WTC11 (cell line): ENCODE measurements around the gene ZNF507. TPM values are rescaled to one million over a fixed set of nuclear protein-coding genes. Genes with fewer than 3 reads are reported as not detected.
A peak's percentile ranks its signal among the peaks of the same experiment; 100 is the strongest.
"Not testable (repeated sequence)": the region's sequence is repeated elsewhere in the genome, so short reads cannot be mapped to it uniquely, and the experiment has no call there.

Experiments used
- ATAC-seq: fragments of 200-7000 bp; cut with Tn5 transposase; 2 replicates; pipeline ENCODE4 v1.10.0; 2021; ENCODE audit warnings: mild to moderate bottlenecking, moderate library complexity
- CTCF ChIA-PET: fragments of 300-600 bp; sonication (Branson Sonifier 250); formaldehyde crosslinking; loops from one replicate; lab custom pipeline; 2021; ENCODE audit warnings: antibody characterized with exemption; lab: Charles Lee
- POLR2A ChIA-PET: fragments of 350-600 bp; sonication (Branson Sonifier 250); formaldehyde crosslinking; loops from one replicate; lab custom pipeline; 2021; ENCODE audit warnings: antibody characterized with exemption; lab: Charles Lee
- DNase-seq: peaks from one replicate; pipeline ENCODE4 v3.0.0; 2021; ENCODE audit warnings: low spot score
- H3K27ac Mint-ChIP-seq: 2 replicates; pipeline ENCODE4 v1.8.0; 2021; ENCODE audit warnings: mixed read lengths
- H3K27me3 Mint-ChIP-seq: 2 replicates; pipeline ENCODE4 v1.8.0; 2021; ENCODE audit warnings: low read depth, mild to moderate bottlenecking, moderate library complexity, mixed read lengths
- H3K36me3 Mint-ChIP-seq: 2 replicates; pipeline ENCODE4 v1.8.0; 2021; ENCODE audit warnings: mixed read lengths
- H3K4me1 Mint-ChIP-seq: 2 replicates; pipeline ENCODE4 v1.8.0; 2022; ENCODE audit warnings: mixed read lengths
- H3K4me3 Mint-ChIP-seq: 2 replicates; pipeline ENCODE4 v1.8.0; 2021; ENCODE audit warnings: mild to moderate bottlenecking, moderate library complexity, mixed read lengths
- H3K9me3 Mint-ChIP-seq: 2 replicates; pipeline ENCODE4 v1.8.0; 2021; ENCODE audit warnings: mixed read lengths
- ATF3 ChIP-seq: sonication (generic); formaldehyde crosslinking; conservative IDR thresholded peaks from 2 replicates; pipeline ENCODE4 v1.8.1; 2022; ENCODE audit warnings: mild to moderate bottlenecking, missing genetic modification reagents
- CDX4 ChIP-seq: fragments of 250-450 bp; sonication (Bioruptor Pico); IDR thresholded peaks from 2 replicates; pipeline ENCODE4 v1.9.0; 2021; ENCODE audit warnings: moderate library complexity, mild to moderate bottlenecking, inconsistent platforms, borderline replicate concordance
- CTCF ChIP-seq: fragments of 200-600 bp; IDR thresholded peaks from 2 replicates; pipeline ENCODE4 v1.8.0; 2022; ENCODE audit warnings: antibody characterized with exemption
- EMX1 ChIP-seq: fragments of 250-450 bp; sonication (Bioruptor Pico); IDR thresholded peaks from 2 replicates; pipeline ENCODE4 v1.8.0; 2021; ENCODE audit warnings: mild to moderate bottlenecking
- ETV6 ChIP-seq: sonication (generic); formaldehyde crosslinking; IDR thresholded peaks from 2 replicates; pipeline ENCODE4 v1.8.1; 2022; ENCODE audit warnings: mild to moderate bottlenecking, missing genetic modification reagents
- GABPB1 ChIP-seq: sonication (generic); formaldehyde crosslinking; IDR thresholded peaks from 2 replicates; pipeline ENCODE4 v1.8.1; 2023; ENCODE audit warnings: mild to moderate bottlenecking, missing genetic modification reagents
- MLX ChIP-seq: sonication (generic); formaldehyde crosslinking; IDR thresholded peaks from 2 replicates; pipeline ENCODE4 v1.8.1; 2023; ENCODE audit warnings: mild to moderate bottlenecking, missing genetic modification reagents, moderate library complexity
- NFYB ChIP-seq: sonication (generic); formaldehyde crosslinking; conservative IDR thresholded peaks from 2 replicates; pipeline ENCODE4 v1.8.0; 2022; ENCODE audit warnings: low read depth, missing genetic modification reagents
- SMAD4 ChIP-seq: sonication (generic); formaldehyde crosslinking; IDR thresholded peaks from 2 replicates; pipeline ENCODE4 v1.8.0; 2022; ENCODE audit warnings: mild to moderate bottlenecking, missing genetic modification reagents
- SP1 ChIP-seq: sonication (generic); formaldehyde crosslinking; conservative IDR thresholded peaks from 2 replicates; pipeline ENCODE4 v1.8.1; 2022; ENCODE audit warnings: missing genetic modification reagents
- TEAD1 ChIP-seq: sonication (generic); formaldehyde crosslinking; IDR thresholded peaks from 2 replicates; pipeline ENCODE4 v1.8.0; 2022; ENCODE audit warnings: mild to moderate bottlenecking, missing genetic modification reagents
- ZNF317 ChIP-seq: sonication (generic); formaldehyde crosslinking; IDR thresholded peaks from 2 replicates; pipeline ENCODE4 v1.8.1; 2023; ENCODE audit warnings: low read depth, mild to moderate bottlenecking, moderate library complexity, missing genetic modification reagents, borderline replicate concordance
- ZNF532 ChIP-seq: fragments of 250-450 bp; sonication (Bioruptor Pico); IDR thresholded peaks from 2 replicates; pipeline ENCODE4 v1.9.0; 2021; ENCODE audit warnings: mild to moderate bottlenecking, borderline replicate concordance
- ZSCAN18 ChIP-seq: fragments of 250-450 bp; sonication (Bioruptor Pico); IDR thresholded peaks from 2 replicates; pipeline ENCODE4 v2.1.2; 2022; ENCODE audit warnings: mild to moderate bottlenecking, moderate library complexity
- total RNA-seq: library from RNA; stranded (reverse); gene quantifications from 3 replicates; pipeline ENCODE4 v1.2.3, GENCODE V29; 2021

The ZNF507 gene
- total RNA-seq, 1 experiment from 2014 or later, result 27.6 TPM

- TF ChIP-seq NFYB (CRISPR knock-in tag) (no peak), SMAD4 (CRISPR knock-in tag) (no peak), MLX (CRISPR knock-in tag) (no peak), SP1 (CRISPR knock-in tag) (no peak), ZNF317 (CRISPR knock-in tag) (no peak)
Measured at GRCh38 chr19:32372726-32373517, 27.5 kb downstream of the ZNF507 start (continued).

GRCh38 chr19:32373585-32374295 lies 28.3 kb downstream of the ZNF507 start:
- TF ChIP-seq GABPB1 (CRISPR knock-in tag) (peak; percentile 55), ETV6 (CRISPR knock-in tag) (no peak)
- TF ChIP-seq, all 79 proteins: peak for 1
- DNase-seq (no peak), ATAC-seq (no peak)
- no peaks in the 10 kb centered on the region for H3K27me3 Mint-ChIP-seq
- no peak overlapping the region for H3K4me3 Mint-ChIP-seq
- peaks cover 12% of the 10 kb centered on the region for H3K9me3 Mint-ChIP-seq
- H3K4me1 Mint-ChIP-seq, result no peaks in the 10 kb centered on the region
- ChIA-PET POLR2A (no interaction called here), CTCF (no interaction called here)
- peaks cover 58% of the 10 kb centered on the region for H3K36me3 Mint-ChIP-seq
- H3K27ac Mint-ChIP-seq, result no peak overlapping the region

- ATAC-seq, DNase-seq, H3K27me3 Mint-ChIP-seq, H3K27ac Mint-ChIP-seq, H3K4me3 Mint-ChIP-seq, H3K4me1 Mint-ChIP-seq: not testable (repeated sequence)
- POLR2A ChIA-PET, result interaction anchor here (0.6 kb wide), 1 partner anchor 11 kb away, joined by 5 read pairs; no protein-coding TSS in a partner anchor
- CTCF ChIA-PET, result interaction anchor here (0.6 kb wide), 1 partner anchor 1484 kb away, joined by 3 read pairs; no protein-coding TSS in a partner anchor
- H3K36me3 Mint-ChIP-seq, result peaks cover 62% of the 10 kb centered on the region
- peaks cover 12% of the 10 kb centered on the region for H3K9me3 Mint-ChIP-seq
Measured at GRCh38 chr19:32374362-32374761, 29.0 kb downstream of the ZNF507 start.

- CTCF ChIA-PET, result interaction anchor here (0.7 kb wide), 1 partner anchor 33 kb away, joined by 3 read pairs; no protein-coding TSS in a partner anchor
- H3K27ac Mint-ChIP-seq, ATAC-seq, POLR2A ChIA-PET, H3K27me3 Mint-ChIP-seq, H3K4me1 Mint-ChIP-seq, H3K4me3 Mint-ChIP-seq: not testable (repeated sequence)
- H3K9me3 Mint-ChIP-seq, result peaks cover 12% of the 10 kb centered on the region
- DNase-seq, result peak; percentile 51
- peak; percentile 62 for TF ChIP-seq CTCF
- H3K36me3 Mint-ChIP-seq, result peaks cover 60% of the 10 kb centered on the region
Measured at GRCh38 chr19:32377088-32377487, 31.7 kb downstream of the ZNF507 start.

GRCh38 chr19:32380269-32380668 lies 34.9 kb downstream of the ZNF507 start:
- POLR2A ChIA-PET, result no interaction called here
- DNase-seq (no peak), ATAC-seq (no peak)
- CTCF ChIA-PET, result no interaction called here
- Mint-ChIP-seq H3K27me3 (no peaks in the 10 kb centered on the region), H3K27ac (no peak overlapping the region), H3K4me3 (no peak overlapping the region), H3K9me3 (peaks cover 8% of the 10 kb centered on the region), H3K4me1 (no peaks in the 10 kb centered on the region), H3K36me3 (peaks cover 50% of the 10 kb centered on the region)
- TF ChIP-seq ZSCAN18, result no peak
- no peak for TF ChIP-seq ZNF532 (CRISPR knock-in tag)
- no peak for TF ChIP-seq TEAD1
- TF ChIP-seq MLX (CRISPR knock-in tag), result no peak
- no peak for TF ChIP-seq CDX4 (CRISPR knock-in tag)
- TF ChIP-seq EMX1 (CRISPR knock-in tag), result no peak
- no peak for TF ChIP-seq SP1 (CRISPR knock-in tag)
- no peak for TF ChIP-seq ATF3 (CRISPR knock-in tag)
